B cell (primary cell): ENCODE measurements around the gene FAM200A.

ENCODE experiments used
- EZH2 ChIP-seq: IDR thresholded peaks from 2 replicates; pipeline ENCODE4 v1.6.1; 2012; ENCODE audit warnings: borderline replicate concordance, low read depth, mild to moderate bottlenecking, moderate library complexity, low read length; ENCODE audit not compliant: insufficient read depth, poor library complexity, severe bottlenecking
- TF ChIP-seq, protein P1 (sequence below): fragments of 200-600 bp; IDR thresholded peaks from one replicate; pipeline ENCODE4 v1.8.0; 2022; ENCODE audit warnings: antibody characterized with exemption, mild to moderate bottlenecking

DNA sequence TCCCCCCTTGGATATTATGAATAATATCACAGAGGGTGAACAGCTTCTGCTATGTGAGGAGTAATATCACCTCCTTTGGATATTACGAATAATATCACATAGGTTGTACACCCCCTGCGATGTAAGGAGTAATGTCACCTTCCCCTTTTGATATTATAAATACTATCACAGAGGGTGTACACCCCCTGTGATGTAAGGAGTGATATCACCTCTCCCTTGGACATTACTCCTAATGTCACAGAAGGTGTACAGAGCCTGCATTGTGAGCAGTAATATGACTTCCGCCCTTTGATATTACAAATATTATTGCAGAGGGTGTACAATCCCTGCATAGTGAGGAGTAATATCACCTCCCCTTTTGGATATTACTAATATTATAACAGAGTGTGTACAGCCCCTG, 37.0 kb upstream of the FAM200A start:
- no peak for TF ChIP-seq EZH2
- TF ChIP-seq, protein P1, sequence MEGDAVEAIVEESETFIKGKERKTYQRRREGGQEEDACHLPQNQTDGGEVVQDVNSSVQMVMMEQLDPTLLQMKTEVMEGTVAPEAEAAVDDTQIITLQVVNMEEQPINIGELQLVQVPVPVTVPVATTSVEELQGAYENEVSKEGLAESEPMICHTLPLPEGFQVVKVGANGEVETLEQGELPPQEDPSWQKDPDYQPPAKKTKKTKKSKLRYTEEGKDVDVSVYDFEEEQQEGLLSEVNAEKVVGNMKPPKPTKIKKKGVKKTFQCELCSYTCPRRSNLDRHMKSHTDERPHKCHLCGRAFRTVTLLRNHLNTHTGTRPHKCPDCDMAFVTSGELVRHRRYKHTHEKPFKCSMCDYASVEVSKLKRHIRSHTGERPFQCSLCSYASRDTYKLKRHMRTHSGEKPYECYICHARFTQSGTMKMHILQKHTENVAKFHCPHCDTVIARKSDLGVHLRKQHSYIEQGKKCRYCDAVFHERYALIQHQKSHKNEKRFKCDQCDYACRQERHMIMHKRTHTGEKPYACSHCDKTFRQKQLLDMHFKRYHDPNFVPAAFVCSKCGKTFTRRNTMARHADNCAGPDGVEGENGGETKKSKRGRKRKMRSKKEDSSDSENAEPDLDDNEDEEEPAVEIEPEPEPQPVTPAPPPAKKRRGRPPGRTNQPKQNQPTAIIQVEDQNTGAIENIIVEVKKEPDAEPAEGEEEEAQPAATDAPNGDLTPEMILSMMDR, result no peak
